Measurements from ENCODE around the gene POC1B.

DNA sequence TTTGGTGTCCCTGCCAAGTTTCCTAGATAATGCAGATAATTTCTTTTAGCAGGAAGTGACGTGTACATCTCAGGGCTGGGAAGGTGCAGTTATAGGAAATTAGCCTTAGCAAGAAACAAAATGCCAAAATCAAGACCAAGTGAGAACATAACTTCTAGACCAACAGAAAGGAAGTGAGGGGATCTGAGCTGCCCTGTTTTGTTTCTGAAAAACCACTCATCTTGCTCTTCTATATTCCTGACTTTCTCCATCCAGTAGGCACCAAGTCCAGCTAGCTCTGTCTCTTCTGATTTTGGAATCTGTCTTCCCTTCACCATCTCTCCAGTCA is 149.7 kb downstream of the POC1B start:
- TF ChIP-seq, protein P1, sequence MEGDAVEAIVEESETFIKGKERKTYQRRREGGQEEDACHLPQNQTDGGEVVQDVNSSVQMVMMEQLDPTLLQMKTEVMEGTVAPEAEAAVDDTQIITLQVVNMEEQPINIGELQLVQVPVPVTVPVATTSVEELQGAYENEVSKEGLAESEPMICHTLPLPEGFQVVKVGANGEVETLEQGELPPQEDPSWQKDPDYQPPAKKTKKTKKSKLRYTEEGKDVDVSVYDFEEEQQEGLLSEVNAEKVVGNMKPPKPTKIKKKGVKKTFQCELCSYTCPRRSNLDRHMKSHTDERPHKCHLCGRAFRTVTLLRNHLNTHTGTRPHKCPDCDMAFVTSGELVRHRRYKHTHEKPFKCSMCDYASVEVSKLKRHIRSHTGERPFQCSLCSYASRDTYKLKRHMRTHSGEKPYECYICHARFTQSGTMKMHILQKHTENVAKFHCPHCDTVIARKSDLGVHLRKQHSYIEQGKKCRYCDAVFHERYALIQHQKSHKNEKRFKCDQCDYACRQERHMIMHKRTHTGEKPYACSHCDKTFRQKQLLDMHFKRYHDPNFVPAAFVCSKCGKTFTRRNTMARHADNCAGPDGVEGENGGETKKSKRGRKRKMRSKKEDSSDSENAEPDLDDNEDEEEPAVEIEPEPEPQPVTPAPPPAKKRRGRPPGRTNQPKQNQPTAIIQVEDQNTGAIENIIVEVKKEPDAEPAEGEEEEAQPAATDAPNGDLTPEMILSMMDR (IDR thresholded peaks at IDR 0.05) = no peak
- no peak for TF ChIP-seq POLR2A (IDR thresholded peaks at IDR 0.05)
- no peak for TF ChIP-seq POLR2AphosphoS5 (IDR thresholded peaks at IDR 0.05)

Data from gastroesophageal sphincter (tissue), 3 donors.